Dendritic cell treated with granulocyte-macrophage colony-stimulating factor and Interleukin-4, amounts not matched to agents 40 ng/mL and 50 ng/mL, for 4 days (primary cell): ENCODE data around the gene NOL8.
A peak's percentile ranks its signal among the peaks of the same experiment; 100 is the strongest.

Experiments
- H3K27ac Mint-ChIP-seq: one replicate; pipeline ENCODE4 v1.8.0; 2022; ENCODE audit warnings: mild to moderate bottlenecking, mixed read lengths
- H3K27me3 Mint-ChIP-seq: one replicate; pipeline ENCODE4 v1.8.0; 2022; ENCODE audit warnings: mild to moderate bottlenecking, mixed read lengths
- H3K36me3 Mint-ChIP-seq: one replicate; pipeline ENCODE4 v1.8.0; 2022; ENCODE audit warnings: low read depth, mixed read lengths
- H3K4me1 Mint-ChIP-seq: one replicate; pipeline ENCODE4 v1.8.0; 2022; ENCODE audit warnings: low read depth, mixed read lengths
- H3K4me3 Mint-ChIP-seq: one replicate; pipeline ENCODE4 v1.8.0; 2022; ENCODE audit warnings: mild to moderate bottlenecking, moderate library complexity, mixed read lengths
- H3K9me3 Mint-ChIP-seq: one replicate; pipeline ENCODE4 v1.8.0; 2022; ENCODE audit warnings: mixed read lengths
- intact Hi-C: fragments of 100-400 bp; cut with micrococcal nuclease; formaldehyde crosslinking; loops from one replicate; pipeline ENCODE4 v1.15.0; 2022

The NOL8 gene

DNA sequence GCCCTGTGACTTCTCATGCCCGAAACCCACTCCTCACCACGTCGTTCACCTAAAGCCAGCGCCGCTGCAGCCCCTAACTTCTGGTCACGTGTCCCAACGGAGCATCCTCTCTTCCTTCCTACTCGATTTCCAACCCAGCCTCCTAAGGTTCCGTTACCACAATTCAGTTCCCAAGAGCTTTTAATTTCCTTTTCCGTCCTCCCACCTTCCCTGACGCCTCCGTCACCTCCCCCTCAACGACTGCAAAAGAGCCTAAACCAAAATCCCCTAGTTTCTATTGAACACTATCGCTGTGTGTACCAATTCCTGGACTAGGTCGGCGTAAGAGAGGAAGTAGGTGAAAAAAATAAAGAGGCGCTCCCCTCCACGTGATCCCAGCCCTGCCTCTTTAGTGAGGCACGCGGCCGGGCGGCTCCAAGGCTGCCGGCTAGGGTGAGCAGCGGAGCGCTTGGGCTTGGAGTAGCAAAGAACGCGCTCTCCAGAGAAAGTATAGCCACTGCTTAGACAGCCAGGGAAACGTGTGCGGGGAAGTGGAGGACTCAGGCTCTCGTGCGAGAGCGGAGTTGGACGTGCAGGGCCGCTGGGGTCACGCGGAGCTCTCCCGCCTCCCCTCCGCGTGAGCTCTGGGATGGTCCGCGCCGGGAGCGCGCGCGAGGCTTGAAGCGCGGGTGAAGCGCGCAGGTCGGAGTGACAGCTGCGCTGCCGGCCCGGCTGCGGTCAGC lies at the start of gene NOL8, which contains the start of gene CENPP:
Gene NOL8 (minus strand): TSS at position 82 of the 722 bp plus-strand sequence. CDS start 1,189 bp downstream, outside the sequence.
Gene CENPP (plus strand): TSS at position 685 of the 722 bp plus-strand sequence.
- Mint-ChIP-seq H3K36me3 (peaks cover 44% of the 10 kb centered on the region), H3K27me3 (no peaks in the 10 kb centered on the region), H3K4me3 (peak within 1 kb of the TSS; percentile 91), H3K4me1 (peaks cover 22% of the 10 kb centered on the region), H3K9me3 (no peaks in the 10 kb centered on the region), H3K27ac (peak within 1 kb of the TSS; percentile 99)
- intact Hi-C loops, result loop anchor here (1.0 to 5.0 kb wide), 4 partner anchors 32 to 345 kb away; partner anchors contain the start of genes IARS1 and IPPK

DNA sequence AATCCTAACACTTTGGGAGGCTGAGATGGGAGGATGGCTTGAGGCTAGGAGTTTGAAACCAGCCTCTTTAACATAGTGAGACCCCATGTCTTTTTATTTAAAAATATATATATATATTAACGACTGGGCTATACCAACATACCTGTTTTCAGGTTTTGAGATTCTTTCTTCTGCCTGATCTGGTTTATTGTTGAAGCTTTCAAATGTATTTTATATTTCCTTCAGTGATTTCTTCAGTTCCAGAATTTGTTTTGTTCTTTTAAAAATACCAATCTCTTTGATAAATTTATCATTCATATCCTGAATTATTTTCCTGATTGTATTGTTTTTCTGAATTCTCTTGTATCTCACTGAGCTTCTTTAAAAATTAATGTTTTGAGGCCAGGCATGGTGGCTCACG lies 48.0 kb upstream of the NOL8 start:
- Mint-ChIP-seq H3K36me3 (peaks cover 15% of the 10 kb centered on the region), H3K27ac (no peak overlapping the region), H3K4me1 (no peaks in the 10 kb centered on the region), H3K27me3 (no peaks in the 10 kb centered on the region), H3K4me3 (no peak overlapping the region), H3K9me3 (peaks cover 32% of the 10 kb centered on the region)
- intact Hi-C loops, result no loop called here

DNA sequence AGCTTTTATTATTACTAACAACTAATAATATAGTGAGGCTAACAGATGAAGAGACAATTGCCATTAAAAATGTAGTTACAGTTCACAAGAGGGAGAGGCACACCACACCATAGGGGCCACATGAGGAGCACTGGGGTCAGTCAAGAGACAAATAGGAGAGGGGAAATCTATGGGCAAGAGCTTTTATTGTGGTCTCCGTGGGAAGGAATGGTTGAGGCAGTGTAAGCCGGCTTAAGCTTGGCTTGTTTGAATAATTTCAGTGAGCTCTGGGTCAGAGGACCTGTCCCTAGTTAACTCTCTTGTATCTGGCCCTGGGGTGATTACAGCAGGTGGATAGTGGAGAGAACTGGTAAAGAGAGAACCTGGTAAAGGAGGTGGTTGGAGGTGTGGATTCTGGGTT lies 43.9 kb upstream of the NOL8 start:
- Mint-ChIP-seq H3K36me3 (peaks cover 13% of the 10 kb centered on the region), H3K27me3 (no peaks in the 10 kb centered on the region), H3K9me3 (peaks cover 18% of the 10 kb centered on the region), H3K4me1 (no peaks in the 10 kb centered on the region), H3K4me3 (no peak overlapping the region), H3K27ac (no peak overlapping the region)
- intact Hi-C loops, result no loop called here

DNA sequence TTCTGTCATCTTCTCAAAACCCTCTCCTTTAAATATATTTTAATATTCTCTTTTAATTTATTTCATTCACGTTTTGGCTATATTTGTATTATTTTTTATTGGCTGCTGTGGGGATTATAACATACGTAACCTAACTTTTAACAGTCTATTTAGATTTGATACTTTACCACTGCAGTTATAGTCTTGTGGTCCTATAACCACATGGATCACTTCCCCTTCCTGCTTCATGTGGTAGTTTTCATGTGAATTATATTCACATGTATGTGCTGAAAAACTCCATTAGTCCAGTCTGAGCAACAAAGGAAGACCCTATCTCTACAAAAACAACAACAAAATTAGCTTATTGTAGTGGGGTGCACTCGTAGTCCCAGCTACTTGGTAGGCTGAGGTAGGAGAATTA lies 34.9 kb upstream of the NOL8 start:
- peaks cover 11% of the 10 kb centered on the region for H3K36me3 Mint-ChIP-seq
- peaks cover 12% of the 10 kb centered on the region for H3K4me1 Mint-ChIP-seq
- no peak overlapping the region for H3K4me3 Mint-ChIP-seq
- peak overlapping the region; percentile 57 for H3K27ac Mint-ChIP-seq
- intact Hi-C loops, result no loop called here
- H3K27me3 Mint-ChIP-seq, result no peaks in the 10 kb centered on the region
- peaks cover 14% of the 10 kb centered on the region for H3K9me3 Mint-ChIP-seq

DNA sequence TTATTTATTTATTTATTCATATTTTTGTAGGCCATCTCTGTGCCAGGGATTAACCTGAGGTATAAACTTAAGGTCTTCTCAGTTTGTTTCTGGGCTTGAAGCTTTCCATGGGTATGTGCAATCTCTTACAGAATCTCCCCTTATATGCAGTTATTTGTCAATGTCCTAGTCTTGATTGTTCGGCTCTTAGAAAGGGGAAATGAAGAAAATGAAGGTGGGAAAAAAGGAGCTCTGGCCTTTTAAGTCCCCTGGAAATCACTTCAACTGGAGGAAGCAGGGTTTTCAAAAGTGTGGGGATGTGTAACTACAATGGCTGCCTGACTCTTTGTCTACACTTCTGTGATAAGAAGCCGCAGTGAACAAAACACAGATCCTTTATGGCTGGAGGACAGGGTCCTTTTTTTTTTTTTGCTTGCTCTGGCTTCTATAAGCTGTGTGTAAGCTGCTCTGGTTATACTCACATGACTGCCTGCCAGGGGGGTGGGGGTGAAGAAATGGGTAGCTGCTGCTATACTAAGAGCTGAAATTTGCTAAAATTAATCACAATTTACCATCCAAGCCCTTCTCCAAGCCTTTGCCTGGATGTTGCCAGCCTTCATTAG lies 34.3 kb upstream of the NOL8 start:
- Mint-ChIP-seq H3K27me3 (no peaks in the 10 kb centered on the region), H3K4me1 (peaks cover 12% of the 10 kb centered on the region), H3K36me3 (peaks cover 11% of the 10 kb centered on the region), H3K9me3 (peaks cover 20% of the 10 kb centered on the region), H3K27ac (peak overlapping the region; percentile 57), H3K4me3 (no peak overlapping the region)
- intact Hi-C loops, result no loop called here

DNA sequence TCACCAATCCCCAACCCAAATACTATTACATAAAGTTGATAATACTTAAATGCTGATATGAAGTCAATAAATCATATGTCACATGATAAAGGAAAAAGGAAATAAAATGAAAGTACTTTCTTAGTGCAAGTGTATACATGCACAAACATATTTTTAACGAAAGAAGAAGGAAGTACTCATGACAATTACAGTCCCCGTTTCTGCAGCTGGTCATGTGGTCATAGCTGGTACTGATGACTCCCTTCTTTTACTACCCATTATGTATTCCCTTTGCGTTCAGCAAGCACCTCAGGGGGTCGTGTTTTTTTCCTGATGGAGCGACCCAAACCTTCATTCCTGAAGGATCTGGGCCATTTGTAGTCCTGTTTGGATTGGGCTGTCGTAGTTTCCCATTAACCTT lies 27.9 kb upstream of the NOL8 start:
- H3K36me3 Mint-ChIP-seq, result peaks cover 20% of the 10 kb centered on the region
- intact Hi-C loops, result no loop called here
- peaks cover 13% of the 10 kb centered on the region for H3K4me1 Mint-ChIP-seq
- H3K9me3 Mint-ChIP-seq, result peaks cover 22% of the 10 kb centered on the region
- peak overlapping the region; percentile 82 for H3K27ac Mint-ChIP-seq
- peak overlapping the region; percentile 39 for H3K4me3 Mint-ChIP-seq
- no peaks in the 10 kb centered on the region for H3K27me3 Mint-ChIP-seq

DNA sequence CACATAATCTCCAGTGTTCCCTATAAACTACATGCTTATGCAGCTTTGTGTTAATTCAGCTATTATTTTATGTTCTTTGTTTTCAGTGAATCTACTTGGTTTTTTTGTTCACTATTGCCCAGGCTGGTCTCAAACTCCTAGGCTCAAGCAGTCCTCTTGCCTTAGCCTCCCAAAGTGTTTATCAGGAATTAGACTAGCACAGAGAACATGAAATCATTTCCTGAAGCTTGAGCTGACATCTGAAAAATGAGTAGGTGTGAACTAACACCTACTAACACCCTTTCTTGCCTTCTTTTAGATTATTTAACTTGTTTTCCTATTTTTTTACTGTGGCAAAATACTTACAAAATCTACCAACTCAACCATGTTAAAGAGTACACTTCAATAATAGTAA lies 25.6 kb upstream of the NOL8 start:
- no peak overlapping the region for H3K27ac Mint-ChIP-seq
- H3K36me3 Mint-ChIP-seq, result peaks cover 13% of the 10 kb centered on the region
- H3K27me3 Mint-ChIP-seq, result no peaks in the 10 kb centered on the region

DNA sequence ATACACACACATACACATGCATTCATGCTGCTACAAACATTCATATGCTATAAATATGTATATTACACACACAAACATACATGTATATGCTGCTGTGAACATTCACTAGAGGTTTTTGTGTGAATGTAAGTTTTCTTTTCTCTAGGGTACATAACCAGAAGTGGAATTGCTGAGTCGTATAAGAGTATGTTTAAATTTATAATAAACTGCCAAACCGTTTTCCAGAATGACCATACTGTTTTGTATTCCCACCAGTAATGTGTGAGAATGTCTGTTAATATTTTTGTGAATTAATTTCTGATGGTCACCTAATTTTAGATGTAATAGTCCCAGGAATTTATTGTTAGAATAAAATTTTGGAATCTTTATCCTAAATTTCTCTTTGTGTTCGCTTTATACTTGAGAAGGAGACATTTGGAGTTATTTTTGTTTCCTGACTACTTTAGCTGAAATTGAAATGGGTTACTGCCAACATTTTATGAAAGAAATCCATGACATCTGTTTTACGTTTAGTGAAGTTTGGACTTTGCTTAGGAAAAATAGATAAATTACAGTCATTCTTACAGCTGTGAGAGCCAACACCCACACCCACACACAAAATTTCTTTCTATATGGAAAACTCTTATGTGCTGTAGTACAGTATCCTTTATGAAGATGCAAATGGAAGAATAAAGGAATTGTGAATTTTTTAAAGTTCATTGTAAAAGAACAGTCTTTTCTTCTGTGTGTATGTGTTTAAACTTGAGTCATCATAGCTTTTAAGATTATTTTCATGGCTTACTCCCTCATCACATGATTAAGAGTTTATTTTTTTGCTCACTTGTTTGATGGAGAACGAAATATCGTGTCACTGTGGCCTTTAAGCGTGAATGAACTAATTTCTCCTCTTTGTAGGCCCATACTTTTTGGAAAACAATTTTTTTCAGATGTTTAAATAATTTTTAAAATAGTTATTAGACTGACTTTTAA lies 24.9 kb upstream of the NOL8 start:
- Mint-ChIP-seq H3K9me3 (peaks cover 9% of the 10 kb centered on the region), H3K27ac (no peak overlapping the region), H3K4me3 (no peak overlapping the region), H3K36me3 (peaks cover 13% of the 10 kb centered on the region), H3K27me3 (no peaks in the 10 kb centered on the region), H3K4me1 (peaks cover 13% of the 10 kb centered on the region)
- intact Hi-C loops, result no loop called here

More for the DNA sequence above, 25.6 kb upstream of the NOL8 start:
- Mint-ChIP-seq H3K4me3 (no peak overlapping the region), H3K4me1 (peaks cover 13% of the 10 kb centered on the region), H3K9me3 (peaks cover 12% of the 10 kb centered on the region)
- intact Hi-C loops, result no loop called here

DNA sequence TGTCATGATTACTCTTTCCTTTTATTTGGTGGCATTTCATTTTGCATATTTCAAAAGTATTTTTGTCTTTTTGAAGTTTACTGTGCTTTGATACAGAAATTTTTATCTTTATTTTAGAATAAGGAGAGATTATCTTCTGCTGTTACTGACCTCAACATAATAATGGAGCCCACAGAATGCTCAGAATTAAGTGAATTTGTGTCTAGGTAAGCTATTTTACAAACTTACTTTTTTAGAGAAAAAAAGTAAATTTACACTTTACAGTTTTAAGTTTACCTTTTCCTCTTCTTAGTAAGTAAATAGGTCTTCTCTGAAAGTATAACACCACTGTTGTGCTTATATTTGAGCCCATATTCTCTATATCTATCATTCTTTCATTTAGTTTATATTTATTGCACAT lies 20.4 kb upstream of the NOL8 start:
- intact Hi-C loops, result no loop called here
- no peaks in the 10 kb centered on the region for H3K9me3 Mint-ChIP-seq
- H3K27ac Mint-ChIP-seq, result no peak overlapping the region
- no peak overlapping the region for H3K4me3 Mint-ChIP-seq
- peaks cover 23% of the 10 kb centered on the region for H3K36me3 Mint-ChIP-seq
- H3K4me1 Mint-ChIP-seq, result no peaks in the 10 kb centered on the region
- no peaks in the 10 kb centered on the region for H3K27me3 Mint-ChIP-seq

DNA sequence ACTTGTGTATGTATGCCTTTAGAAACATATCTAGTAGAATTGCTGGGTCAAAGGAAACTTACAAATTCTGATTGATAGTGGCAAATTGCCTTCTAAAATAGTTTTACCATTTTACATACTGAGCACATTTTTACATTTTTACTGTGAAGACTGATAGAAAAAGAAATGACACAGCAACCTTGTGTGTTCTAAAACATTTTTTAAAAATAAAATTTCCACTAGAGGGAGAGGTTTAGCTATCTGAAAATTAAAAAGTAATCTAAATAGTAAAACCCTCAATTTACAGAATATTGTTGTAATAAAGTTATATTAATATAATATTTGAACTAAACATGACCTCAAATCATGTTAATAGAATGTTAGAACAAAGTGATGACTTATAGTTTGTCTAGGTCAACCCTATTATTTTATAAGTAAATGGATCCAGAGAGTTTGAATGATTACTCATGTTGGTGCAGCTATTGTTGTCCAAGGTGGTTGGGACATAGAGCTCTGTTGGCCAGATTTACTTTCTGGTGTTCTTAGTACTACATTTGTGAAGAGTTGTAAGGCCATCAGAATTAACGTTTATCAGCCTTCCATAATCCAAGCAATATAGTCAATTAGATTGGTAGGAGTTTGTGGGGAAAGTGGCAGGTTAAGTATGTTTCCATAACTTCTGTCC lies 17.8 kb upstream of the NOL8 start:
- H3K9me3 Mint-ChIP-seq, result no peaks in the 10 kb centered on the region
- no peak overlapping the region for H3K27ac Mint-ChIP-seq
- H3K4me1 Mint-ChIP-seq, result no peaks in the 10 kb centered on the region
- no peak overlapping the region for H3K4me3 Mint-ChIP-seq
- H3K36me3 Mint-ChIP-seq, result peaks cover 21% of the 10 kb centered on the region
- no peaks in the 10 kb centered on the region for H3K27me3 Mint-ChIP-seq
- intact Hi-C loops, result loop anchor here (1.0 to 5.0 kb wide), 2 partner anchors 94 to 291 kb away; no protein-coding TSS in a partner anchor

DNA sequence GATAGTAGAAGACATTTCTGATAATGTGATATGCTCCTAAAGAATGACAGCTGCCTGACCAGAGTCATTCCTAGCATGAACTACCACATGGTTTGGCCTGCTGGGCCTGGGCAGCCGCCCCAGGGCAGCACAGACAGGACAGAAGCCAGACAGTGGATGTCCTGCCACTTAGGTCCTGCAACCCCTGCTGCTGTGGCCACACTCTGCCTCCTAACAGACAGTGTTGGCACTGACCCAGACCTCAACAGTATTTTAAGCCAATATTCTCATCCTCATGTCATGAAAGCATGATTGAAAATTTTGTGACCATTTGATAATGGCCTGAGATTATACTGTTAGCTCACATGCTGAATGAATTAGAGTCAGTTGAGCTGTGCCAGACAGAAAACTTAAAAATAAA lies 16.4 kb upstream of the NOL8 start:
- Mint-ChIP-seq H3K4me1 (no peaks in the 10 kb centered on the region), H3K27ac (no peak overlapping the region), H3K4me3 (no peak overlapping the region), H3K9me3 (no peaks in the 10 kb centered on the region), H3K27me3 (no peaks in the 10 kb centered on the region), H3K36me3 (peaks cover 19% of the 10 kb centered on the region)
- intact Hi-C loops, result loop anchor here (5.0 kb wide), 1 partner anchor 96 kb away; no protein-coding TSS in a partner anchor

DNA sequence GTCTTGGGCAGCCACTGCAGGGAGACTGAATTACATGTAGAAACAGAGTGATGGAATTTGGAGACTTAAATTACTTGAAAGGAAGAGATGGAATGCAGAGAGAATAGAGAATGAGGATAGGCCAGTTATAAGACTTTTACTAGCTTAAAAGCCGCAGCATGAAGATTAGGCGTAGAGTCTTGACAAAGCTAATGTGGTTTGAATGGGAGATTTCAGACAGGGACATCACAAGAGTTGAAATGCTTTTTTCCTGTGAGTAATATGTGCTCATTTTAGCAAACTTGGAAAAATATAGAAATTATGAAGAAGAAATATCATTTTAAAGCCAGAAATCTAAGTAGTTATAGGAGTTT lies 8.1 kb upstream of the NOL8 start:
- Mint-ChIP-seq H3K4me1 (no peaks in the 10 kb centered on the region), H3K27ac (no peak overlapping the region), H3K36me3 (peaks cover 6% of the 10 kb centered on the region), H3K9me3 (no peaks in the 10 kb centered on the region), H3K27me3 (no peaks in the 10 kb centered on the region), H3K4me3 (no peak overlapping the region)
- intact Hi-C loops, result no loop called here

DNA sequence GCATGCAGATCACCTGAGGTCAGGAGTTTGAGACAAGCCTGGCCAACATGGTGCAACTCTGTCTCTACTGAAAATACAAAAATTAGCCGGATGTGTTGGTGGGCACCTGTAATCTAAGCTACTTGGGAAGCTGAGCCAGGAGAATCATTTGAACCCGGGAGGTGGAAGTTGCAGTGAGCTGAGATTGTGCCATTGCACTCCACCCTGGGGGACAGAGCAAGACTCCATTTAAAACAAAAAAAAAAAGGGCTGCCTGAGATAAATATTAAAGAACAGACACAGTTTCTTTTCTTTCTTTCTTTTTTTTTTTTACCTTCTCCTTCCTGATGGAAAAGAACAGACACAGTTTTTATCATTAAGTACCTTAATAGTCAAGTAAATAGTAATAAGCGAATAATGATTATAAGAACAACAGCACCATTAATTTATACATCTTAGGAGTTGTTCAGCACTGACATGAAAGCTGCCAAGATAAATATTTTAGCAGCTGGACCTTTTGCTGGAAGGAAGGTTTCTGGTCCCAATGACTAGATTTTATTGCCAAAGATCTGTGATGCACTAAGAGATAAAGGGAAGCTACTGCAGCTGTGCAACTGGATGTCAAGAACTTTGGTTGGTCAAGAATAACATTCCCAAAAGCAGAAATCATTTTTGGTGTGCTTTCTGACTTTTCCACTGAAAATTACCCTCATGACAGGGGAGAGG lies 7.6 kb upstream of the NOL8 start:
- no peak overlapping the region for H3K4me3 Mint-ChIP-seq
- intact Hi-C loops, result no loop called here
- no peaks in the 10 kb centered on the region for H3K4me1 Mint-ChIP-seq
- H3K36me3 Mint-ChIP-seq, result peaks cover 6% of the 10 kb centered on the region
- no peaks in the 10 kb centered on the region for H3K9me3 Mint-ChIP-seq
- H3K27ac Mint-ChIP-seq, result no peak overlapping the region
- H3K27me3 Mint-ChIP-seq, result no peaks in the 10 kb centered on the region
